Astrocyte (in vitro differentiated cells and primary cell): Measurements from ENCODE around the gene HSD3B7.

Experiments used
- EZH2 ChIP-seq: IDR thresholded peaks from 2 replicates; pipeline ENCODE4 v1.6.1; 2012; ENCODE audit warnings: mild to moderate bottlenecking, low read length, inconsistent platforms; ENCODE audit not compliant: insufficient read depth
- TF ChIP-seq, protein P1 (sequence below): IDR thresholded peaks from 2 replicates; pipeline ENCODE4 v1.5.1; 2011; ENCODE audit warnings: low read depth, mild to moderate bottlenecking, inconsistent platforms, low read length, moderate library complexity; ENCODE audit not compliant: insufficient read depth

DNA sequence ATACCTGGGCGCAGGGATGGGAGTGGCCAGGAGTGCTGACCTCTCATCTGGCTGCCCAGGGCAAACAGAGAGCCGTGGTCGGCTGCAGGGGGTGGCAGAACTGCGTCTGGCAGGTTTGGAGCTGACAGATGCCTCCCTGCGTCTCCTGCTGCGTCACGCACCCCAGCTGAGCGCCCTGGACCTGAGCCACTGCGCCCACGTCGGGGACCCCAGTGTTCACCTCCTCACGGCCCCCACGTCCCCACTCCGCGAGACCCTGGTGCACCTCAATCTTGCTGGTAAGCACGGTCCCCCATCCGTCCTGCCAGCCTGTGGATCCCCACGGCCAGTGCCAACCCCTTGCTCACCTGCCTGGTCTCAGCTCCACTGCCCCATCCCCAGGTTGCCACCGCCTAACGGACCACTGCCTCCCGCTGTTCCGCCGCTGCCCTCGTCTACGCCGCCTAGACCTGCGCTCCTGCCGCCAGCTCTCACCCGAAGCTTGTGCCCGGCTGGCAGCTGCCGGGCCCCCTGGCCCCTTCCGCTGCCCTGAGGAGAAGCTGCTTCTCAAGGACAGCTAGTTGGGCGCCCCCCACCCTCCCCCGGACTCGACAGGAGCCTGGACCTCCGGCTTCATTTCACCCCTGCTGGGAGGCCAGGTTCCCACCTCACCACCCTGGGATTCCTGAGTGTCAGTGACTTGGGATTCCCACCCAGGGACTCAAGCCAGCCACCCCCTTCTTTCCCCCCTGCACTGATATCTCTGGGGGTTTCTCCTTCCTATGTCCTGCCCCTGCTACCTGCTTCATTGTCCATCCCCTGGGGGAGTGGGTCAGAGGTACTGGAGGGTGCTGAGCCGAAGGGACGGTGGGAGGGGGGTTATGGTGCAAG, 38.1 kb upstream of the HSD3B7 start:
- TF ChIP-seq, protein P1, sequence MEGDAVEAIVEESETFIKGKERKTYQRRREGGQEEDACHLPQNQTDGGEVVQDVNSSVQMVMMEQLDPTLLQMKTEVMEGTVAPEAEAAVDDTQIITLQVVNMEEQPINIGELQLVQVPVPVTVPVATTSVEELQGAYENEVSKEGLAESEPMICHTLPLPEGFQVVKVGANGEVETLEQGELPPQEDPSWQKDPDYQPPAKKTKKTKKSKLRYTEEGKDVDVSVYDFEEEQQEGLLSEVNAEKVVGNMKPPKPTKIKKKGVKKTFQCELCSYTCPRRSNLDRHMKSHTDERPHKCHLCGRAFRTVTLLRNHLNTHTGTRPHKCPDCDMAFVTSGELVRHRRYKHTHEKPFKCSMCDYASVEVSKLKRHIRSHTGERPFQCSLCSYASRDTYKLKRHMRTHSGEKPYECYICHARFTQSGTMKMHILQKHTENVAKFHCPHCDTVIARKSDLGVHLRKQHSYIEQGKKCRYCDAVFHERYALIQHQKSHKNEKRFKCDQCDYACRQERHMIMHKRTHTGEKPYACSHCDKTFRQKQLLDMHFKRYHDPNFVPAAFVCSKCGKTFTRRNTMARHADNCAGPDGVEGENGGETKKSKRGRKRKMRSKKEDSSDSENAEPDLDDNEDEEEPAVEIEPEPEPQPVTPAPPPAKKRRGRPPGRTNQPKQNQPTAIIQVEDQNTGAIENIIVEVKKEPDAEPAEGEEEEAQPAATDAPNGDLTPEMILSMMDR, result no peak
- TF ChIP-seq EZH2, result no peak
